Dermis lymphatic vessel endothelial cell (primary cell): ENCODE measurements around the gene SLC1A6. TPM values are rescaled to one million over a fixed set of nuclear protein-coding genes. Genes with fewer than 3 reads are reported as not detected.

Experiments
- total RNA-seq: library from RNA; depleted of rRNA; stranded (reverse); fragments of >200 nt; gene quantifications from 2 replicates; pipeline ENCODE4 v1.2.1, GENCODE V29; 2014

The SLC1A6 gene
- total RNA-seq: not detected in 2 replicates

DNA sequence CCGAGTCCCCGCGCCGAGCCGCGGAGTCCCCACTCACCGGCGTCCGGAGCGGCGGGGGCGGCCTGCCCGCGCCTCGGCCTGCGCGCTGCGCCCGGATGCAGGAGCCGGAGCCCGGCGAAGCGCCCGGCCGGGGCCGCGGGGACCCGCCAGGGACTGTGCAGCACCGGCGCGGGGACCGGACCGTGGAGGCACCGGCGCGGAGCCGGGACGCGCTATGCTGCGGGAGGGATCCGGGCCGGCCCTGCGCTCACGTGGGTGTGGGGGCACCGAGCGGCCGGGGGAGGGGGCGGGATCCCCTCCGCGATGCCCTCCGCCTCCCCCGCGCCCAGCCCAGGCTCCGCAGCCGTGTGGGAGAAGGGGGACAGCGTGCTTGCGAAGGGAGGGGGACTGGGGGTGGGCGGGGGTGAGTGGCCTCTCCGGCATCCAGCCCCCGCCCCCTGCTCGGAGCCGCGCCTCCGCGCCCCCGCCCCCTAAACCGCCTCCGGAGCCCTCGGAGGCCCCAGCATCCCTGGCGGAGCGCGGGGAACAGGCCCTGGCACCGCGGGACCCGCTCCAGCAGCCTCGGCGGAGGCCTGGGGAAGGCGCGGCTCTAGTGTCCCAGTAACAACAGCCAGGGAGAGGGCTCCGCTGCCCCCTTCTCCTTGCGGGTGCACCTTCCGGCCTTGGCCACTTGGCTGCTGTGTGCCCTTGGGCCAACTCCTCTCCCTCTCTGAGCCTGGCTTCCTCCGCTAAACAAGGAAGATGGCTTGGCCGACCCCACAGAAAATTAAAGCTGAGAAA lies at the start of gene SLC1A6:
Gene SLC1A6 (minus strand): TSS at position 389 of the 780 bp plus-strand sequence. CDS start 6,954 bp downstream, outside the sequence.

DNA sequence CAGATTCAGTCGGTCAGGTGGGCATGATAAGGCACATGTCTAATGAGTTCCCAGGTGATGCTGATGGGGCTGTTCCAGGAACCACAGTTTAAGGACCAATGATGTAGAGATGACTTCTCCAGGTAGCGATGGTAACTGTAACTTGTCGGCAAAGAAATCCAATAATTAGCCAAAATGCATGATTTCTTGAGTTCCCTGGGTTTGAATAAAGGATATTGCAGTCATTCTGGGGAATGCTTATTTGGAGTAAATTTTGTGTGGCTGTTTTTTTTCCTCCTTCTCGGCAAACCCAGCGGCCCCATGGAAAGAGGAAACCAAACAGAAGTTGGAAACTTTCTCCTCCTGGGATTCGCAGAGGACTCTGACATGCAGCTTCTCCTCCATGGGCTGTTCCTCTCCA lies 38.5 kb downstream of the SLC1A6 start, which contains the start of gene OR7C2:
Gene OR7C2 (plus strand): TSS at position 301 of the 400 bp plus-strand sequence. CDS start 0 bp downstream, at position 301.

Other genes starting within 250 kb of the SLC1A6 start
- under 0.01 and 0.11 TPM in 2 replicates for gene ADGRE2, start 201.3 kb downstream of the SLC1A6 start, total RNA-seq
- gene OR7A5, start 144.7 kb downstream of the SLC1A6 start, total RNA-seq: not detected in 2 replicates
- gene OR7C1, start 144.7 kb downstream of the SLC1A6 start, total RNA-seq: not detected in 2 replicates
- not detected in 2 replicates for gene OR7A10, start 130.9 kb downstream of the SLC1A6 start, total RNA-seq
- not detected in 2 replicates for gene OR7A17, start 93.7 kb downstream of the SLC1A6 start, total RNA-seq
- gene OR7C2, start 38.4 kb downstream of the SLC1A6 start, total RNA-seq: not detected in 2 replicates
- not detected in 2 replicates for gene CASP14, start 69.6 kb upstream of the SLC1A6 start, total RNA-seq
- gene OR1I1, start 102.3 kb upstream of the SLC1A6 start, total RNA-seq: not detected in 2 replicates
- gene SYDE1, start 127.5 kb upstream of the SLC1A6 start, total RNA-seq: 10.9 and 15.5 TPM in 2 replicates
- 0.52 and 5.2 TPM in 2 replicates for gene NOTCH3, start 221.1 kb upstream of the SLC1A6 start, total RNA-seq